Fibroblast of skin of left biceps (primary cell): Measurements from ENCODE around the gene FAM13A.
"Not testable (repeated sequence)": the region's sequence is repeated elsewhere in the genome, so short reads cannot be mapped to it uniquely, and the experiment has no call there.

Experiments used
- DNase-seq, 2 experiments: peaks; one replicate each; pipeline ENCODE4 v3.0.0-alpha.2; 2013; ENCODE audit warnings: low read depth in 2 of 2

Gene FAM13A

DNA sequence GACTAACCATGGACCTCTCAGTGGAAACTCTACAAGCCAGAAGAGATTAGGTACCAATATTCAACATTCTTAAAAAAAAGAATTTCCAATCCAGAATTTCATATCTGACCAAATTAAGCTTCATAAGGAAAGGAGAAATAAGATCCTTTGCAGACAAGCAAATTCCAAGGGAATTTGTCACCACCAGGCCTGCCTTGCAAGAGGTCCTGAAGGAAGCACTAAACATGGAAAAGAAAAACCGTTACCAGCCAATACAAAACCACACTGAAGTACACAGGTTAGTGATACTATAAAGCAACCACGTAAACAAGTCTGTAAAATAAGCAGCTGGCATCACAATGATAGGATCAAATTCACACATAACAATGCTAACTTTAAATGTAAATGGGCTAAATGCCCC lies 156.6 kb downstream of the FAM13A start:
- DNase-seq: peak; percentile 9 to 15

- no peak for DNase-seq
Measured at GRCh38 chr4:88897752-88898151, 159.2 kb downstream of the FAM13A start.

GRCh38 chr4:88897180-88897579 lies 159.8 kb downstream of the FAM13A start:
- DNase-seq: no peak

DNA sequence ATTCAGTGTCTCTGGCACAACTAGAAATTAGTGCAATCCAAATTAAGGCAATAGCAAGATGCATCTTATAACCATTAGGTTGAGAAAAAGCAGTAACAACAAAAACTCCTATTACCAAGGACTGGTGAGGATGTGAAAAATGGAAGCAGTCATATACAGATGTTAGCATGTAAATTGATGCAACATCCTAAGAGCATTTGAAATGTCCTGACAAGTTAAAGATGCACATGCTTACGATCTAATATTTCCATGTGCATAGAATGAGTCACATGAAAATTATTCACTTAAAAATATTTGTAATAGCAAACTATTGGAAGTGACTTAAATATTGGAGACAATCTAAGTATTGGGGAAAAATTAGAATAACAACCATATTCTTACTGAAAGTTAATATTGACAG lies 163.0 kb downstream of the FAM13A start:
- DNase-seq: peak; percentile 28 to 31

DNA sequence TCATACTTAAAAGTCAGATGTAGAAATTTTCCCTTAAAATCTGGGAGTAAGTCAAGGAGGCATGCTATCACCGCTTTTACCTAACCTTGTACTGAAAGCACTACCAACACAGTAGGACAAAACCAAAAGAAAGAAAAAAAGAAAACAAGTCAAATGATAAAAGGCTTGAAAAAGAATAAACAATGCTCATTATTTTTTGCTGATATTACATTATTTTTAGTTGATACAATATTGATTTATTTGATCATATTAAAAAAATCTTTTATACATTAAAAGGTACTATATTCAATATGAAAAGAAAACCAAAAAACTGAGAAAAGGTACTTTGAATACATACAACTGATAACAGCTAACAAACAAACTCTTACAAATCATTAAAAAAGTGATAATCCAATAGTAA lies 164.3 kb downstream of the FAM13A start:
- DNase-seq: no peak

DNA sequence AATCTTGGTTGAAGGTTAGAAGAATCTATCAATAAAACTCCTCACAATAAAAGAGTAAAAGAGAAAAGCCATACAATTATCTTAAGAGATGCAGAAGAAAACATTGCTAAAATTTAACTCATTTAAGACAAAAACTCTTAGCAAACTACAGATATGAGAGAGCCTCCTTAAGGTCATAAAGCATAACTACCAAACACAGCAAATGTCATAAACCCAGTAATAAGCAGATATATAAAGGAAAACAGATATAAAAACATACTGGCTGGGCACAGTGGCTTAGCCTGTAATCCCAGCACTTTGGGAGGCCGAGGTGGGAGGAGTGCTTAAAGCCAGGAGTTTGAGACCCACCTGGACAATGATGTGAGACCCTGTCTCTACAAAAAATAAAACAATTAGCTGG lies 165.3 kb downstream of the FAM13A start:
- no peak for DNase-seq

DNA sequence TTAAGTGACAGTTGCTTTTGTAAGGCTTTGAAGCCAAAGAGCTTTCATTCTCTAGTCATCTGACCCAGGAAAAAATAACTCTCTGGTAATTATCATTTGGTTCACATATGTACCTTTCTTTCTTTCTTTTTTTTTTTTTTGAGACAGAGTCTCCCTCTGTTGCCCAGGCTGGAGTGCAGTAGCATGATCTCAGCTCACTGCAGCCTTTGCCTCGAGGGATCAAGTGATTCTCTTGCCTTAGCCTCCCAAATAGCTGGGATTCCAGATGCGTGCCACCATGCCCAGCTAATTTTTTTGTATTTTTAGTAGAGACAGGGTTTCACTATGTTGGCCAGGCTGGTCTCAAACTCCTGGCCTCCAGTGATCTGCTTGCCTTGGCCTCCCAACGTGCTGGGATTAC lies 169.6 kb downstream of the FAM13A start:
- DNase-seq: not testable (repeated sequence)

DNA sequence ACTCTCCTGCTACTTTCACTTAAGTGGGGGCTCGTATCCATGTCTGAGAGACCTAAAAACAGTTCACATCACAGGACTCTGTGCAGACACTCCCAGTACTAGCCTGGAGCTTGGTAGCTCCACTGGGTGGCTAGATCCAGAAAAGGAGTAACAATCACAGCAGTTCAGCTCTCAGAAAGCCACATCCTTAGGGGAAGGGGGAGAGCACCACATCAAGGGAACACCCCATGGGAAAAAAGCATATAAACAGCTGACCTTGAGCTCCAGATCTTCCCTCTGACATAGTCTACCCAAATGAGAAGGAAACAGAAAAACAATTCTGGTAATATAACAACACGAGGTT lies 175.8 kb downstream of the FAM13A start:
- DNase-seq: no peak

DNA sequence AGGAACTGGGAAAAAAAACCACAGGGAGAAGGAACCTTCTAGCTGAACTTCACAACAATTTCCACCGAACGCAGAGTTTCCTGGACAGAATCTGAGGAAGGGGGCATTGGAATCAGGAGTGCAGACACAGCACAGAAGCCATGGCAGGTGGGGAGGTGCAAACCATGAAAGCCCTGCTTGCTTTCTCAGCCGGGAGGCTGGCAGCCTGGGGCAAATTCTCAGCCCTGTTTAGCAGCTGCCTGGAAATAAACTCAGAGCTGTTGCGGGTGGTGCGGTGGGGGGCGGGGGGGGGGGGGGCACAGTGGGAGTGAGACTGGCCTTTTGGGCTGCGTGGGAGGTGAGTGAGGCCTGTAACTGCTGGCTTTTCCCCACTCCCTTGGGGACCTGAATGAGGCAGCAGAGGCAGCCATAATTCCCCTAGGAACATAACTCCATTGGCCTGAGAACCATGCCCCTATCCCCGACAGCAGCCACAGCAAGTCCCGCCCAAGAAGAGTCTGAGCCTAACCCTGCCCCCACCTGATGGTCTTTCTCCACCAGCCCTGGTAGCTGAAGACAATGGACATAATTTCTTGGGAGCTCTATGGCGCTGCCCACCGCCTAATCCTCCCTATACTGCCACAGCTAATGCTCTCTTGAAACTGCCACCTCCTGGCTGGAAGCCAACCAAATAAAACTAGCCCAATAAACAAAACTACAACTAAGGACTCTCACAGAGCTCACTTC lies 176.3 kb downstream of the FAM13A start:
- DNase-seq: no peak

DNA sequence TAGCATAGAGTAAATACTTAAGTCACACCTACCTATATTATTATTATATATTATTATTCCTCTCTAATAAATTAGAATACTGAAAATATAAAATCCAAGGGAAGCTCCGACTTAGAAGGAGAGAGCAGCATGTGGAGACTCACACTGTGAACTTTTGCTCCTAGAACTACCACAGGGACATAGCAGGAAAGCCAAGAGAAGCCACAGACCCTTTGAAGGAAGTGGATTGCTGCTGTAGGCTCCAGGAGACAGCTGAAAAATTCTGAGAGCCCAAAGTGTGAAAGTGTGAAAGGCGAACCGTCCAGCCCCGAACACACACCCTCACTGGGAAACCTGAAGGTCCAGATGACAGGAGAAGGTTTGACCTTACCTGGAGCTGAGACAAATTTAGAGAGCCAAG lies 177.0 kb downstream of the FAM13A start:
- DNase-seq: no peak

- no peak for DNase-seq
Measured at GRCh38 chr4:88878642-88879041, 178.3 kb downstream of the FAM13A start.

- DNase-seq: no peak
Measured at GRCh38 chr4:88870428-88870827, 186.6 kb downstream of the FAM13A start.

- no peak for DNase-seq
Measured at GRCh38 chr4:88868510-88868909, 188.5 kb downstream of the FAM13A start.

DNA sequence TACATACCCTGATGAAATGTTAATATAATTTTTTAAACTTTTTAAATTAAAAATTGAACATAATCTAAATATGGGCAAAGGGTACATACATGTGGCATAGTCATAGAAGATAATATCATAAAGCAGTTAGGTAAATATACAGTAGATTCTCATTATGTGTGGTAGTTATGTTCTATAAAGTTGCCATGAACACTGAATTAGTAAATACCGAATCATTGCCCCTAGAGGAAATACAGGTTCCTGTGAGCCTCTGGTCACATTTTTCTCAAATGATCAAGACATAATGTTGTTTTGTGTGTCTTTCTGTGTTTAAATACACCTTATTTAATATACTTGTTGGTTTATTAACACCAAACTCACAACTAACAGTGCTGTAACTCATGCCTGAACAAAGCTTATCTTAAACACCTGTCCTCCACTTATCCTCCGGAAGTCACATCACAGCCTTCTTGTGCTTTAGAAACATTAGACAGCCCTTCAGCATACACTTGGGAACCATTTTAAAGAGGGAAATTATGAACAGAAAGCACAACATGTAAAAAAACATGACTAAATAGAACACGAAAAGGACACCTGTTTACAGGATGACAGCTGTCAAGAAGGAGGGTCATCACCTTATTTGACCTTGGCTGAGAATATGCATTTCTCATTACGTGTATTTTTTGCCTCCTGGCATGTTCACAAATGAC lies 190.0 kb downstream of the FAM13A start:
- no peak for DNase-seq

DNA sequence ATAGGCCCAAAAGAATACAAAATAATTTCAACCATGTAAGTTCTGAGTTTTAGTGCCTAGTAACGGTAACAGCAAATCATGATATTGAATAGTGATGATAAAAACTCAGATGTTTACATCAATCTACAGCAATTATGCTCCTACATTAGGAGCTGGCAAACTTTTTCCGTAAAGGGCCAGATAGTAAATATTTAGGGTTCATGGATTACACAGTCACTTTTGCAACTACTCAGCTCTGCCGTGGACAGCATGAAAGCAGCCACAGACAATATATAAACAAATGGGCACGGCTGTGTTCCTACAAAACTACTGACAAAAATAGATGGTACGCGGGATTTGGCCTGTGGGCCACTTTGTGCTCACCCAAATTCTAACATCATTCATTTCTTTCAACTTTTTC lies 191.5 kb downstream of the FAM13A start:
- DNase-seq: no peak

DNA sequence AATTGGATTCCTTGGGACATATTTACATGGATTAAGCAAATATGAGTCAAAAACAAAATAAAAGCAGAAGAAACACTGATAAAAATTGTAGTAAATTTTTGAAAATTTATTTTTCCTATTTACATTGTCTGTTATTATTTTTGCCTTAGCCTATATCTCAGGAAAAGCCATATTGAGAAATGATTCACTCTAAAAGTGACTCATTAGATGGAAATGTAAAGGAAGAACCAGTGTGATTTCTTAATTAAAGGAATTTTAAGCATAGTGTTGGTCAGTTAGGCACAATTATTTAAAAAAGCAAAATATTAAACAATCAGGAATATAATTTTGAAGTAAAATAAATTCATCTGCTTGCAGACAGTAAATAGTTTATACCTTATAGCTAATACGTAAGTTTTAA lies 191.9 kb downstream of the FAM13A start:
- DNase-seq: no peak

- no peak for DNase-seq
Measured at GRCh38 chr4:88860586-88860985, 196.4 kb downstream of the FAM13A start.

GRCh38 chr4:88859191-88859812 lies 197.7 kb downstream of the FAM13A start:
- DNase-seq: no peak

DNA sequence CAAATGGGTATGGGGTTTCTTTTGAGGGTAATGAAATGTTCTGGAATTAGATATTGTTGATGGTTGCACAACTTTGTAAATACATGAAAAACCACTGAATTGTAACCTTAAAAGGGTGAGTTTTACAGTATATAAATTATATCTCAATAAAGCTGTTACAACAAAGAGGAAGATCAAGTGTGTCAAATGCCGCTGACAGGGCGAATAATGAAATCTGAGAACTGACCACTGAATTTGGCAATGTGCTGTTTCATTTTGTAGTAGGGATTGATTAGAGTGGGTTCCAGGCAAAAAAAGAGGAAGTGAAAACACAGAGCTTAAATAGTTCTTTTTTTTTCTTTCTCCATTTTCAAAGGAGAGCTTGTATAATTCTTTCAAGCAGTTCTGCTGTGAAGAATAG lies 198.2 kb downstream of the FAM13A start:
- DNase-seq: no peak

DNA sequence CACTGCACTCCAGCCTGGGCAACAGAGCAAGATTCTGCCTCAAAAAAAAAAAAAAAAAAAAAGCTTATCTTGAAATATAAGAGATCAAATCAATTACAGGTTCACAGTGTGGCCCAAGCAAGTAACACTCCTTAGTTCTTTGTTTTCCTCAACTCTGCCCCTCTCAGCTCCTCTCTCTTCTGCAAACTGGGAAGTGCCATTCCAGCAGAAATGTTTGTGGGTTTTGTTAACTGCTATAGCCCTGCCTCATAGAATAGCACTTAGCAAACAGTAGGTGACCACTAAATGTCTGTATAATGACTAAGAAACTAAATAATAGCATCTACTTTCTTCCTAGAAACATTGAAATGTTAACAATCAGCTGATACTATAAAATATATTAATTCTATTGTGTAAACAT lies 199.4 kb downstream of the FAM13A start:
- DNase-seq: no peak

DNA sequence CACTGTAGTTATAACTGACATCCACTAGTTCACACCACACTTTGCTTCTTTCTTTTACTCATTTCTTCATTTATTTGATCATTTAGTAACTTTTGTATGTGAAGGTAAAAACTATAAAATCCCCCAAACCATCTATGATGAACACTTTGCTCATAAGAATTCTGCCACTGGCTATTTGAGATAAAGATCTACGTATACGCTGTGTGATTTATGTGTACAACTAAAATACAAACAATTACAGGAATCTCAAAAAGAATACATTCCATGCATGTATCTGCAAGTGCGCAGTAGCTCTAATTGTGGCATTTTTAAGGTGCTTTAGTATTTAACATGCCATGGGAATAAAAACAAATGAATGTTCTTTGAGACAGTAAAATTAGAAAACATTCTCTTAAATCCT lies 202.5 kb downstream of the FAM13A start:
- DNase-seq: no peak

DNA sequence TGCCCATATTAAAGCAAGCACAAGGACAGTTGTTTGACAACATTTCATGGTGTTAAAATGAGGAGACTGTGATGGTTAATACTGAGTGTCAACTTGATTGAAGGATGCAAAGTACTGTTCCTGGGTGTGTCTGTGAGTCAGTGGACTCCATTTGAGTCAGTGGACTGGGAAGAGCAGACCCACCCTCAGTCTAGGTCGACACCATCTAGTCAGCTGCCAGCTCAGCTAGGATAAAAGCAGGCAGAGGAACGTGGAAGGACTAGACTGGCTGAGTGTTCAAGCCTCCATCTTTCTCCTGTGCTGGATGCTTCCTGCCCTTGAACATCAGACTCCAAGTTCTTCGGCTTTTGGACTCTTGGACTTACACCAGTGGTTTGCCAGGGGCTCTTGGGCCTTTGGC lies 203.4 kb downstream of the FAM13A start:
- DNase-seq: not testable (repeated sequence)

GRCh38 chr4:88846206-88846790 lies 210.7 kb downstream of the FAM13A start:
- DNase-seq: no peak
